HL-60 (cell line): Measurements from ENCODE around the gene ZBTB43.

Source experiments
- DNase-seq, 2 experiments: peaks; one replicate each; pipeline ENCODE4 v3.0.0-alpha.2; 2010 to 2020; ENCODE audit warnings: low read depth in 1 of 2, low spot score in 1 of 2
- H3K27ac ChIP-seq: fragments of 250-450 bp; sonication (Bioruptor Pico); replicated peaks from 2 replicates; pipeline ENCODE4 v1.5.1; 2020; ENCODE audit warnings: mild to moderate bottlenecking, moderate library complexity
- H3K27me3 ChIP-seq: fragments of 250-450 bp; sonication (Bioruptor Pico); 2 replicates; pipeline ENCODE4 v1.5.1; 2021; ENCODE audit warnings: mild to moderate bottlenecking, moderate library complexity; ENCODE audit not compliant: insufficient read depth, poor library complexity, severe bottlenecking
- H3K4me3 ChIP-seq: replicated peaks from 2 replicates; pipeline ENCODE4 v1.5.1; 2011; ENCODE audit warnings: mild to moderate bottlenecking, control low read depth, low read length; ENCODE audit not compliant: insufficient read depth
- CTCF ChIP-seq: IDR thresholded peaks from one replicate; pipeline ENCODE4 v1.5.1; 2011; ENCODE audit warnings: low read length, control low read depth, inconsistent platforms; ENCODE audit not compliant: insufficient read depth
- GABPA ChIP-seq: IDR thresholded peaks from 2 replicates; pipeline ENCODE4 v1.6.1; 2012; ENCODE audit warnings: low read depth
- POLR2AphosphoS5 ChIP-seq: IDR thresholded peaks from 2 replicates; pipeline ENCODE4 v1.6.1; 2012; ENCODE audit warnings: low read depth
- REST ChIP-seq: IDR thresholded peaks from 2 replicates; pipeline ENCODE4 v1.6.1; 2012; ENCODE audit warnings: low read depth; ENCODE audit not compliant: insufficient replicate concordance
- SPI1 ChIP-seq: IDR thresholded peaks from 2 replicates; pipeline ENCODE4 v1.6.1; 2012; ENCODE audit warnings: low read depth, mild to moderate bottlenecking, borderline replicate concordance

Gene ZBTB43

DNA sequence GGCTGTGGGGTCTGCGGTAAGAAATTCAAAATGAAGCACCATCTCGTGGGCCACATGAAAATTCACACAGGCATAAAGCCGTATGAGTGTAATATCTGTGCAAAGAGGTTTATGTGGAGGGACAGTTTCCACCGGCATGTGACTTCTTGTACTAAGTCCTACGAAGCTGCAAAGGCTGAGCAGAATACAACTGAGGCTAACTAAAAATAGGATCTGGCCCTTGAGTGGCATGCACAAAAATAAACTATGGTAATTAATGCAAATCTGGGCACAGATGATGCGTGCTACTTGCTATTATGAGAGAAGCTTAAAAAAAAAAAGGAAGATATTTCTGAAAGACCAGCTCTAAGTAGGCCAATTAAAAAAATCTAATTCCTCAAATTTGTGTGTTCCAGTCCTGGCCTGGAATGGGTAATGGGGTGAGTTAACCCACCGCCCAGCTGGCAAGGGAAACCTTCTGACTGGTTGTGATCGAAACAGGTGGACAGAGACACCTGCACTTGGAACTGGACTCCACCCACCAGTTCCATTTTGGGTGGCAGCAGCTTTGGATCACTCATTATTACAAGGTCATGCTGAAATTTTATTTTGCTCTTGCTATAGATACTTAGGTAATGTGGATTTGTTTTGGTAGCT is 29.0 kb downstream of the ZBTB43 start:
- H3K4me3 ChIP-seq, result no peak overlapping the region
- no peak for DNase-seq
- no peak for TF ChIP-seq CTCF
- no peak for TF ChIP-seq POLR2AphosphoS5
- TF ChIP-seq SPI1, result no peak
- TF ChIP-seq REST, result no peak
- TF ChIP-seq GABPA, result no peak
- H3K27me3 ChIP-seq, result no peaks in the 10 kb centered on the region
- H3K27ac ChIP-seq, result no peak overlapping the region

DNA sequence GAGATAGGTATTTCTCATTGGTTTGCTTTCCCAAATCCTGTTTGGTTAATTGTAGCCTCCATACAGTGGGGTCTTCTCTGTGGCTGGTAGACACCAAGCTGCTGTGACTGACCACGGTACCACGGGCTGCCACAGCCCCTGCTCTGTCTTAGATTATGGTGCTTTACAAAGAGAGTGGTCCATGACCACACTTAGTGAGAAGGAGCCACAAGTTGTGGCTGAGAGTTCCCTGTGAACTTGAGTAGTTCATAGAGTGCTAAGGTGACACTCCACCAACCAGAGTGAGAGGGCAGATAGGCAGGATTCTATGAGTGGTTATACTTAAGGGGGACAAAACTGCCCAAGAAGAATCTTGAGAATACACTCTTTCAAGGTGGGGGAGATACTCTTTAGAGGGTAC is 29.8 kb downstream of the ZBTB43 start:
- H3K27ac ChIP-seq, result no peak overlapping the region
- no peak for DNase-seq
- H3K27me3 ChIP-seq, result no peaks in the 10 kb centered on the region
- no peak overlapping the region for H3K4me3 ChIP-seq
- TF ChIP-seq CTCF (no peak), SPI1 (no peak), REST (no peak), POLR2AphosphoS5 (no peak), GABPA (no peak)

- no peak for DNase-seq
Observed at GRCh38 chr9:126836216-126836615, 31.4 kb downstream of the ZBTB43 start.

More at GRCh38 chr9:126836216-126836615, 31.4 kb downstream of the ZBTB43 start:
- no peak overlapping the region for H3K4me3 ChIP-seq
- H3K27me3 ChIP-seq, result no peaks in the 10 kb centered on the region
- no peak overlapping the region for H3K27ac ChIP-seq
- TF ChIP-seq SPI1, result no peak
- TF ChIP-seq REST, result no peak
- TF ChIP-seq GABPA, result no peak
- no peak for TF ChIP-seq CTCF
- TF ChIP-seq POLR2AphosphoS5, result no peak
